Heart right ventricle (tissue), 16 donors: ENCODE results near the gene CXCL14. TPM values are rescaled to one million over a fixed set of nuclear protein-coding genes. Genes with fewer than 3 reads are reported as not detected.

ENCODE experiments used
- ATAC-seq, 8 donors: fragments of 200-7000 bp; cut with Tn5 transposase; one replicate each; pipeline ENCODE4 v1.9.1; 2020; ENCODE audit warnings: mild to moderate bottlenecking in 8 of 8, moderate library complexity in 8 of 8, moderate number of reproducible peaks in 1 of 8
- DNase-seq, 2 donors: peaks; one replicate each; pipeline ENCODE4 v3.0.0-alpha.2; 2020
- H3K27ac ChIP-seq, 10 donors: fragments of 200-600 bp; sonication (generic) in 2 of 10; one replicate each; pipeline versions ENCODE4 v1.5.0 to v1.8.0; 2020 to 2022; ENCODE audit warnings: mild to moderate bottlenecking in 3 of 10
- H3K27me3 ChIP-seq, 7 donors: fragments of 200-600 bp; one replicate each; pipeline ENCODE4 v1.8.0; 2021 to 2022; ENCODE audit warnings: mild to moderate bottlenecking in 2 of 7
- H3K36me3 ChIP-seq, 9 donors: fragments of 200-600 bp; sonication (generic) in 1 of 9; one replicate each; pipeline versions ENCODE4 v1.5.0 to v1.8.0; 2020 to 2022; ENCODE audit warnings: mild to moderate bottlenecking in 2 of 9
- H3K4me1 ChIP-seq, 9 donors: fragments of 200-600 bp; sonication (generic) in 1 of 9; one replicate each; pipeline versions ENCODE4 v1.5.0 to v1.8.0; 2020 to 2022; ENCODE audit warnings: mild to moderate bottlenecking in 4 of 9
- H3K4me3 ChIP-seq, 10 donors: fragments of 200-600 bp; sonication (generic) in 2 of 10; one replicate each; pipeline versions ENCODE4 v1.5.0 to v1.8.0; 2020 to 2022; ENCODE audit warnings: mild to moderate bottlenecking in 7 of 10, moderate library complexity in 2 of 10
- H3K9me3 ChIP-seq, 11 donors: fragments of 200-600 bp in 10 of 11; sonication (generic) in 2 of 11; one replicate each; pipeline versions ENCODE4 v1.5.0 to v1.8.0; 2013 to 2022; ENCODE audit warnings: mild to moderate bottlenecking in 2 of 11, control low read depth in 1 of 11, moderate library complexity in 1 of 11
- CTCF ChIP-seq, 9 donors: fragments of 200-600 bp; sonication (generic) in 2 of 9; IDR thresholded peaks; one replicate each; pipeline versions ENCODE4 v1.5.0 to v1.8.0; 2021 to 2022; ENCODE audit warnings: antibody characterized with exemption in 9 of 9, mild to moderate bottlenecking in 5 of 9, moderate library complexity in 1 of 9
- WGBS, 2 donors: extraction: QIAGEN DNeasy Blood & Tissue Kit; methylation state at CpG; one replicate each; pipeline ENCODE4 v1.1.7; 2013; ENCODE audit warnings: inconsistent platforms in 1 of 2; 5-methylcytosine and 5-hydroxymethylcytosine counted together
- intact Hi-C, 10 donors: fragments of 100-400 bp; cut with DNase I; formaldehyde crosslinking; loops; one replicate each; pipeline versions ENCODE4 v1.11.1 to v1.14.2; 2022
- polyA plus RNA-seq, 2 donors: library from polyadenylated mRNA; stranded (reverse); fragments of 200-250 nt; gene quantifications; one replicate each; pipeline ENCODE4 v1.2.3, GENCODE V29; 2013
- total RNA-seq, 10 donors: library from RNA; stranded (reverse); fragmentation: NEBNext Ultra II Directional in 3 of 10; extraction: Animal tissue kit (Norgen Biotek cat#: 25700) in 3 of 10; gene quantifications; one replicate each; pipeline versions ENCODE4 v1.2.1 to v1.2.4, GENCODE V29; 2021 to 2023
- donor health status: Arrhythmogenic right ventricular cardiomyopathy.
- donor health status: ischemic (EF 13 %, LVEDD 7.1; RV severe dilation, severe dysfunction).
- donor health status: healthy with polysubstance abuse.
- donor health status: DM: no; HTN: yes; CAD: no.
- donor health status: DM: no; HTN: no; CAD: no.
- donor health status: ischemic (EF 25% LVEDD 6.9; RV normal size, moderate dysfunction).
- donor health status: ischemic (EF 25% LVEDD 5.7; RV mildly dilated, moderate dysfunction).
- donor health status: healthy.
- donor health status: DM: yes; HTN: yes; CAD: no.
- donor health status: Ischemic cardiomyopathy.
- donor health status: ischemic (EF 35%, LVEDD 5.7; RV mildly dilated, moderate dysfunction).
- donor health status: nonischemic (EF 11% LVEDD 7.7; RV severe dilation, severe dysfunction).
- donor health status: DM: yes; HTN: yes; CAD: no.
- donor health status: PGD.
- donor health status: ischemic (EF 29% LVEDD 5.4; RV normal size, mild dysfunction).
- donor health status: nonischemic (EF 23%, LVEDD 6.1; RV moderate dilation, normal function).

The CXCL14 gene
- total and polyA plus RNA-seq, 12 donors: 0.28 to 2.2 (median 0.51) TPM

GRCh38 chr5:135578305-135578684 is 496 bp downstream of the CXCL14 start:
- ATAC-seq: no peak
- no peak overlapping the region for H3K27ac ChIP-seq

GRCh38 chr5:135577421-135577820 is 1.4 kb downstream of the CXCL14 start:
- intact Hi-C loops: no loop called here
- Histone ChIP-seq H3K27ac (no peak overlapping the region), H3K4me3 (no peak overlapping the region), H3K4me1 (peaks cover 0 to 8% (median 0%) of the 10 kb centered on the region in 9 donors), H3K36me3 (no peaks in the 10 kb centered on the region), H3K9me3 (peaks cover 0 to 16% (median 0%) of the 10 kb centered on the region in 11 donors), H3K27me3 (peaks cover 0 to 83% (median 70%) of the 10 kb centered on the region in 7 donors)
- no peak for TF ChIP-seq CTCF (IDR thresholded peaks at IDR 0.05)
- ATAC-seq (no peak), DNase-seq (no peak)
- WGBS, 2 donors: 42 to 43% methylated on average over 8 of the region's 8 CpGs

More at GRCh38 chr5:135578305-135578684, 496 bp downstream of the CXCL14 start:
- intact Hi-C loops: no loop called here
- WGBS, 2 donors: 5 to 6% methylated on average over 21 of the region's 21 CpGs
- H3K36me3 ChIP-seq: no peaks in the 10 kb centered on the region
- H3K27me3 ChIP-seq: peaks cover 0 to 91% (median 78%) of the 10 kb centered on the region in 7 donors
- peaks cover 0 to 8% (median 0%) of the 10 kb centered on the region in 9 donors for H3K4me1 ChIP-seq
- H3K9me3 ChIP-seq: peaks cover 0 to 16% (median 0%) of the 10 kb centered on the region in 11 donors
- no peak for TF ChIP-seq CTCF (IDR thresholded peaks at IDR 0.05)
- H3K4me3 ChIP-seq: peak overlapping the region in 5 of 10 donors; percentile 0 to 24 (median 5)
- DNase-seq: no peak

GRCh38 chr5:135576075-135576599 is 2.7 kb downstream of the CXCL14 start:
- WGBS, 2 donors: 52 to 59% methylated on average over 6 of the region's 6 CpGs
- intact Hi-C loops: no loop called here
- no peak for TF ChIP-seq CTCF (IDR thresholded peaks at IDR 0.05)
- Histone ChIP-seq H3K27ac (no peak overlapping the region), H3K4me3 (no peak overlapping the region), H3K9me3 (peaks cover 0 to 16% (median 0%) of the 10 kb centered on the region in 11 donors), H3K27me3 (peaks cover 0 to 78% (median 67%) of the 10 kb centered on the region in 7 donors), H3K36me3 (no peaks in the 10 kb centered on the region), H3K4me1 (peaks cover 0 to 8% (median 0%) of the 10 kb centered on the region in 9 donors)
- DNase-seq (no peak), ATAC-seq (no peak)

- Histone ChIP-seq H3K36me3 (no peaks in the 10 kb centered on the region), H3K4me3 (no peak overlapping the region), H3K4me1 (peaks cover 0 to 8% (median 0%) of the 10 kb centered on the region in 9 donors), H3K27ac (no peak overlapping the region), H3K27me3 (peaks cover 0 to 69% (median 52%) of the 10 kb centered on the region in 7 donors), H3K9me3 (peaks cover 0 to 16% (median 0%) of the 10 kb centered on the region in 11 donors)
- TF ChIP-seq CTCF (IDR thresholded peaks at IDR 0.05): no peak
- 86 to 91% methylated on average over 10 of the region's 10 CpGs for WGBS, 2 donors
- ATAC-seq: no peak
- DNase-seq: no peak
- intact Hi-C loops: no loop called here
Measured at GRCh38 chr5:135574493-135574892, 4.3 kb downstream of the CXCL14 start.
